ENCODE measurements around the gene LEAP2.

Gene LEAP2

GRCh38 chr5:132883261-132883834, 9.9 kb downstream of the LEAP2 start:
- no peak overlapping the region for H3K4me3 ChIP-seq (ENCODE audit: low read depth, low read length)
- in situ Hi-C loops (cut with HindIII; ENCODE audit: low sequenced_read_pairs) = no loop called here
- DNase-seq (ENCODE audit: low read depth, low spot score) = peak; percentile 66
- peak; percentile 67 for TF ChIP-seq CTCF (IDR thresholded peaks at IDR 0.05; ENCODE audit: low read depth, low read length)

DNA sequence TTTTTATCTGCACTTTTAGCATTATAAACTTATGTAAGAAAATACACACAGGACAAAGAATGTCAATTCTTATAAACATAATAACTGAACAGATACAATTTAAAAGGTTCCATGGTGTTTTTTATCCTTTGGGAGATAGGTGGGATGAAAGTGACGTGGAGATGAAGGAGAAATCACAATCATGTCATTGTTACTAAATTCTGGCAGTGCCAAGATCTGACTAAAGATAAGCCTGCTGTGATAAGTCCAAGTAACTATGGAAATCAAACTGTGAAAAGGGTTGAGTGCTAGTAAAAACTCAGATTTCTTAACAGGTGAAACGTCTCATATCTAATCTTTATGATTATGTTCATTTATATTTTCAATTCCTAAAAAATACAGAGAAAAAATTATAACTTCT, 11.1 kb downstream of the LEAP2 start:
- no peak for TF ChIP-seq CTCF (IDR thresholded peaks at IDR 0.05; ENCODE audit: low read depth, low read length)

DNA sequence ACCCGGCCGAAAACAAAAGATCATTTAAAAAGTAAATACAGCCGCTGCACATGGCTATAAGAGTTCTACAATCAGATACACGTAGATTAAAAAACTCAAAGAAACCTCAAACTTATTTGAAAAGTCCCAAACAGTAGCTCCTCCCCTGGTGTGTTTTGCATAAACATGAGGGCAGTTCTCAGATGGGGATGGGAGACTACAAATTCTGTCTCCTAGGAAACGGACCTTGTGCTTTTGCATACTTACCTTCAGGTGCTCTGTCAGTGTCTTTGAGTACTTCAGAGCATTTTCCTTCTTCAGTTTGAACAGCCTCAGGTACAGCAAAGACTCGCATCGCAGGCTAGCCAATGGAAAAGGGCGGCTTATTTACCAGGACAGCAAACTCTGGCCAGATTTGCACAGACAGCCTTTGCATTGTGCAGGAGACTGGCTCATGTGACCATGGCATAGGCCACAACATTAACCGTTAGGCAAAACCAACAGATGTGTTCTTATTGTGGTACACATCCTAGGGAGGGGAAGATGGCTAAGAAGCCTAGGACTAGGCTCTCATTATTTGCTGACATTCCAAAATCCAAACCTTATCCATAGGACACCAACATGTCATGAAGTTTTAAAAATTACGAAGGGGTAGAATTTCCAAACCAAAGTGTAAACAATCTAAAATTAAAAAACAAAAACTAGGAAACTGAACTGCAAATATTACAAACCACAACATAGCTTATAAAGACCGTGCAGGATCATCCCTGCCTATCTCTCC, 12.8 kb downstream of the LEAP2 start:
- no peak for DNase-seq (ENCODE audit: low read depth, low spot score)
- in situ Hi-C loops (cut with HindIII; ENCODE audit: low sequenced_read_pairs) = no loop called here
- no peak overlapping the region for H3K4me3 ChIP-seq (ENCODE audit: low read depth, low read length)
- no peak for TF ChIP-seq CTCF (IDR thresholded peaks at IDR 0.05; ENCODE audit: low read depth, low read length)

More for the DNA sequence above, 11.1 kb downstream of the LEAP2 start:
- in situ Hi-C loops (cut with HindIII; ENCODE audit: low sequenced_read_pairs) = no loop called here
- no peak overlapping the region for H3K4me3 ChIP-seq (ENCODE audit: low read depth, low read length)
- no peak for DNase-seq (ENCODE audit: low read depth, low spot score)

- in situ Hi-C loops (cut with HindIII; ENCODE audit: low sequenced_read_pairs) = no loop called here
- no peak for TF ChIP-seq CTCF (IDR thresholded peaks at IDR 0.05; ENCODE audit: low read depth, low read length)
- DNase-seq (ENCODE audit: low read depth, low spot score) = no peak
- H3K4me3 ChIP-seq (ENCODE audit: low read depth, low read length) = no peak overlapping the region
These were observed 13.8 kb downstream of the LEAP2 start for GRCh38 chr5:132887283-132887682.

- no peak for TF ChIP-seq CTCF (IDR thresholded peaks at IDR 0.05; ENCODE audit: low read depth, low read length)
- no peak overlapping the region for H3K4me3 ChIP-seq (ENCODE audit: low read depth, low read length)
- no peak for DNase-seq (ENCODE audit: low read depth, low spot score)
- in situ Hi-C loops (cut with HindIII; ENCODE audit: low sequenced_read_pairs) = no loop called here
These were observed 16.0 kb downstream of the LEAP2 start for GRCh38 chr5:132889501-132889900.

- no peak for DNase-seq (ENCODE audit: low read depth, low spot score)
- TF ChIP-seq CTCF (IDR thresholded peaks at IDR 0.05; ENCODE audit: low read depth, low read length) = no peak
- H3K4me3 ChIP-seq (ENCODE audit: low read depth, low read length) = no peak overlapping the region
- in situ Hi-C loops (cut with HindIII; ENCODE audit: low sequenced_read_pairs) = no loop called here
These were observed 17.3 kb downstream of the LEAP2 start for GRCh38 chr5:132890817-132891216.

Data from astrocyte of the spinal cord (primary cell).